K562 (cell line): Measurements from ENCODE around the gene SLC22A8. TPM values are rescaled to one million over a fixed set of nuclear protein-coding genes. Genes with fewer than 3 reads are reported as not detected.

ENCODE experiments used
- CSDE1 ChIP-seq, 2 experiments: fragments of 450-650 bp; IDR thresholded peaks; 2 replicates each; pipeline ENCODE4 v1.6.1; 2016; ENCODE audit warnings: mild to moderate bottlenecking in 1 of 2
- MGA ChIP-seq: fragments of 450-650 bp; IDR thresholded peaks from 2 replicates; pipeline ENCODE4 v1.6.1; 2016; ENCODE audit warnings: mild to moderate bottlenecking, moderate library complexity
- ZNF354B ChIP-seq: fragments of 250-450 bp; sonication (Bioruptor Pico); IDR thresholded peaks from 2 replicates; pipeline ENCODE4 v1.4.0; 2020
- ZNF584 ChIP-seq: fragments of 200-800 bp; sonication (Bioruptor generic); IDR thresholded peaks from 2 replicates; pipeline ENCODE4 v1.6.1; 2016; ENCODE audit warnings: low read depth, mild to moderate bottlenecking, missing genetic modification characterization, missing compliant biosample characterization
- polyA plus RNA-seq, 8 experiments: library from polyadenylated mRNA; depleted of rRNA in 4 of 8; stranded (reverse) in 5 of 8; unstranded in 3 of 8; fragments of >200 nt; fragmentation: Nextera tagmentation in 2 of 8; fragmentation: Illumina TruSeq in 1 of 8; extraction: Ambion mirVana in 2 of 8; extraction: Trizol in 1 of 8; gene quantifications; 2 replicates each; pipeline versions ENCODE4 v1.2.1 to v1.2.3, GENCODE V29; 2011 to 2014; ENCODE audit warnings: inconsistent platforms in 1 of 8, missing spikeins in 1 of 8
- total RNA-seq, 7 experiments: library from RNA; depleted of rRNA in 6 of 7; stranded (reverse); fragments of >200 nt in 6 of 7; fragmentation: Illumina TruSeq in 2 of 7; extraction: Trizol in 2 of 7; gene quantifications; 2 replicates each; pipeline versions ENCODE4 v1.2.1 to v1.2.3, GENCODE V29; 2011 to 2021; ENCODE audit warnings: low replicate concordance in 1 of 7
- TF ChIP-seq, protein P1 (sequence below): IDR thresholded peaks from 2 replicates; pipeline ENCODE4 v1.6.1; 2016; ENCODE audit warnings: missing genetic modification characterization, missing compliant biosample characterization
- TF ChIP-seq, protein P2 (sequence below), 2 experiments: fragments of 450-650 bp; conservative IDR thresholded peaks; 2 replicates each; pipeline ENCODE4 v1.6.1; 2017; ENCODE audit warnings: mild to moderate bottlenecking in 2 of 2, moderate library complexity in 2 of 2
- TF ChIP-seq, protein P3 (sequence below): fragments of 200-400 bp; formaldehyde crosslinking; IDR thresholded peaks from 2 replicates; pipeline ENCODE4 v1.6.1; 2017; ENCODE audit warnings: mild to moderate bottlenecking, low read depth, low read length, moderate library complexity

Gene SLC22A8
- total and polyA plus RNA-seq, 9 of the 15 experiments (the other 6 are each of a cell fraction or from before 2014, with no cell fraction given) = not detected

DNA sequence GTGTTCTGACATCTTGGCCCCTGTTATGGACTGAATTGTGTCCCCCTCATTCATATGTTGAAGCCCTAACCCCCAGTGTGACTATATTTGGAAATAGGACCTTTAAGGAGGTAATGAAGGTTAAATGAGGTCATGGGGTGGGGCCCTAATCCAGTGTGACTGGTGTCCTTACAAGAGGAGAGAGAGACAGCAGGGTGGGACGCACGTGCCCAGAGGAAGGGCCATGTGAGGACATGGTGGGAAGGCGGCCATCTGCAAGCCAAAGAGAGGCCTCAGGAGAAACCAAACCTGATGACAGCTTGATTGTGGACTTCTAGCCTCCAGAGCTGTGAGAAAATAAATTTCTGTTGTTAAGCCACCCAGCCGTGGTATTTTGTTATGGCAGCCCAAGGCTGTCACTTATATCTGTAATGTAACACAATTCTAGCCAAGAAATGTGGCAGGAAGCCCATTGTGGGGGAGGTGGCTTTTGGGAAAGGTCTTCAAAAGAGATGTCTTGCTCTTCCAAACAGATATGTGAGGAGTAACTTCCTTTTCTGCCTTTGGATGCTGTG is 54.5 kb downstream of the SLC22A8 start (continued):
- TF ChIP-seq, protein P1, sequence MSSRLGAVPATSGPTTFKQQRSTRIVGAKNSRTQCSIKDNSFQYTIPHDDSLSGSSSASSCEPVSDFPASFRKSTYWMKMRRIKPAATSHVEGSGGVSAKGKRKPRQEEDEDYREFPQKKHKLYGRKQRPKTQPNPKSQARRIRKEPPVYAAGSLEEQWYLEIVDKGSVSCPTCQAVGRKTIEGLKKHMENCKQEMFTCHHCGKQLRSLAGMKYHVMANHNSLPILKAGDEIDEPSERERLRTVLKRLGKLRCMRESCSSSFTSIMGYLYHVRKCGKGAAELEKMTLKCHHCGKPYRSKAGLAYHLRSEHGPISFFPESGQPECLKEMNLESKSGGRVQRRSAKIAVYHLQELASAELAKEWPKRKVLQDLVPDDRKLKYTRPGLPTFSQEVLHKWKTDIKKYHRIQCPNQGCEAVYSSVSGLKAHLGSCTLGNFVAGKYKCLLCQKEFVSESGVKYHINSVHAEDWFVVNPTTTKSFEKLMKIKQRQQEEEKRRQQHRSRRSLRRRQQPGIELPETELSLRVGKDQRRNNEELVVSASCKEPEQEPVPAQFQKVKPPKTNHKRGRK (tag) = no peak
- TF ChIP-seq ZNF584 (CRISPR knock-in tag) = no peak
- TF ChIP-seq MGA = peak; percentile 82
- TF ChIP-seq, protein P2, sequence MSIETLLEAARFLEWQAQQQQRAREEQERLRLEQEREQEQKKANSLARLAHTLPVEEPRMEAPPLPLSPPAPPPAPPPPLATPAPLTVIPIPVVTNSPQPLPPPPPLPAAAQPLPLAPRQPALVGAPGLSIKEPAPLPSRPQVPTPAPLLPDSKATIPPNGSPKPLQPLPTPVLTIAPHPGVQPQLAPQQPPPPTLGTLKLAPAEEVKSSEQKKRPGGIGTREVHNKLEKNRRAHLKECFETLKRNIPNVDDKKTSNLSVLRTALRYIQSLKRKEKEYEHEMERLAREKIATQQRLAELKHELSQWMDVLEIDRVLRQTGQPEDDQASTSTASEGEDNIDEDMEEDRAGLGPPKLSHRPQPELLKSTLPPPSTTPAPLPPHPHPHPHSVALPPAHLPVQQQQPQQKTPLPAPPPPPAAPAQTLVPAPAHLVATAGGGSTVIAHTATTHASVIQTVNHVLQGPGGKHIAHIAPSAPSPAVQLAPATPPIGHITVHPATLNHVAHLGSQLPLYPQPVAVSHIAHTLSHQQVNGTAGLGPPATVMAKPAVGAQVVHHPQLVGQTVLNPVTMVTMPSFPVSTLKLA (conservative IDR thresholded peaks at IDR 0.05) = no peak
- TF ChIP-seq ZNF354B (CRISPR knock-in tag) = no peak
- TF ChIP-seq, protein P3, sequence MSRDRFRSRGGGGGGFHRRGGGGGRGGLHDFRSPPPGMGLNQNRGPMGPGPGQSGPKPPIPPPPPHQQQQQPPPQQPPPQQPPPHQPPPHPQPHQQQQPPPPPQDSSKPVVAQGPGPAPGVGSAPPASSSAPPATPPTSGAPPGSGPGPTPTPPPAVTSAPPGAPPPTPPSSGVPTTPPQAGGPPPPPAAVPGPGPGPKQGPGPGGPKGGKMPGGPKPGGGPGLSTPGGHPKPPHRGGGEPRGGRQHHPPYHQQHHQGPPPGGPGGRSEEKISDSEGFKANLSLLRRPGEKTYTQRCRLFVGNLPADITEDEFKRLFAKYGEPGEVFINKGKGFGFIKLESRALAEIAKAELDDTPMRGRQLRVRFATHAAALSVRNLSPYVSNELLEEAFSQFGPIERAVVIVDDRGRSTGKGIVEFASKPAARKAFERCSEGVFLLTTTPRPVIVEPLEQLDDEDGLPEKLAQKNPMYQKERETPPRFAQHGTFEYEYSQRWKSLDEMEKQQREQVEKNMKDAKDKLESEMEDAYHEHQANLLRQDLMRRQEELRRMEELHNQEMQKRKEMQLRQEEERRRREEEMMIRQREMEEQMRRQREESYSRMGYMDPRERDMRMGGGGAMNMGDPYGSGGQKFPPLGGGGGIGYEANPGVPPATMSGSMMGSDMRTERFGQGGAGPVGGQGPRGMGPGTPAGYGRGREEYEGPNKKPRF = no peak
- TF ChIP-seq CSDE1 (IDR thresholded peaks at IDR 0.05) = no peak
